GM12875 (cell line): ENCODE results near the gene CPT2.

Source experiments
- H3K4me3 ChIP-seq: one replicate; pipeline ENCODE4 v1.5.1; 2011; ENCODE audit warnings: low read depth, low read length, control low read depth
- TF ChIP-seq, protein P1 (sequence below): IDR thresholded peaks from 2 replicates; pipeline ENCODE4 v1.5.1; 2011; ENCODE audit warnings: low read depth, mild to moderate bottlenecking, control low read depth, inconsistent platforms, low read length, moderate library complexity, borderline replicate concordance; ENCODE audit not compliant: insufficient read depth

The CPT2 gene

DNA sequence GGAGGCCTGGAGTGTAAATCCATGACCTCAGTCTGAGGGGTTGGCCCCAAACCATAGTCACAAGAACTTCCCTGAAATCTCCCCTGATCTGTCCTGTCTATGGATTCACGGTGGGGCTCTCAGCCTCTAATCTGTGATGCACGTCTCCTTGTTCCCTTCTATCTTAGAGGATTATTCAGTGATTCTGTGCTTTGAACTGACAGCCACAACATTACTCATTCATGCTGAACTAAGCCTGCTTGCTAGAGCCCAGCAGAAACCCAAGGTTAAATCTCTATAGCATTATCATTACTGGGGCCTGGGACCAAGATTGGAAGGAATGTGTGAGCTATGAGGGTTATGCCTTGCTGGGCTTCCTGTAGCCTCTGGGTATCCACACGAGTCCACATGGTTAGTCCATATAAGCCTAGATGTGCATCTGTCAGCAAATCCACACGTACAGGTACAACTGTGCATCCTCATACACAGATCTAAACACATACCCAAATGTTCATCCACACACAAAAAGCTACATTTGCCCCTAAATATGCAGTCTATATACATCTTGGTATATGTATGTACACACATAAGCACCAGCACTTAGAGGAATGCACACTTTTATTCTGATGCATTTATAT is 64.1 kb downstream of the CPT2 start:
- H3K4me3 ChIP-seq = no peak overlapping the region
- TF ChIP-seq, protein P1, sequence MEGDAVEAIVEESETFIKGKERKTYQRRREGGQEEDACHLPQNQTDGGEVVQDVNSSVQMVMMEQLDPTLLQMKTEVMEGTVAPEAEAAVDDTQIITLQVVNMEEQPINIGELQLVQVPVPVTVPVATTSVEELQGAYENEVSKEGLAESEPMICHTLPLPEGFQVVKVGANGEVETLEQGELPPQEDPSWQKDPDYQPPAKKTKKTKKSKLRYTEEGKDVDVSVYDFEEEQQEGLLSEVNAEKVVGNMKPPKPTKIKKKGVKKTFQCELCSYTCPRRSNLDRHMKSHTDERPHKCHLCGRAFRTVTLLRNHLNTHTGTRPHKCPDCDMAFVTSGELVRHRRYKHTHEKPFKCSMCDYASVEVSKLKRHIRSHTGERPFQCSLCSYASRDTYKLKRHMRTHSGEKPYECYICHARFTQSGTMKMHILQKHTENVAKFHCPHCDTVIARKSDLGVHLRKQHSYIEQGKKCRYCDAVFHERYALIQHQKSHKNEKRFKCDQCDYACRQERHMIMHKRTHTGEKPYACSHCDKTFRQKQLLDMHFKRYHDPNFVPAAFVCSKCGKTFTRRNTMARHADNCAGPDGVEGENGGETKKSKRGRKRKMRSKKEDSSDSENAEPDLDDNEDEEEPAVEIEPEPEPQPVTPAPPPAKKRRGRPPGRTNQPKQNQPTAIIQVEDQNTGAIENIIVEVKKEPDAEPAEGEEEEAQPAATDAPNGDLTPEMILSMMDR = no peak

DNA sequence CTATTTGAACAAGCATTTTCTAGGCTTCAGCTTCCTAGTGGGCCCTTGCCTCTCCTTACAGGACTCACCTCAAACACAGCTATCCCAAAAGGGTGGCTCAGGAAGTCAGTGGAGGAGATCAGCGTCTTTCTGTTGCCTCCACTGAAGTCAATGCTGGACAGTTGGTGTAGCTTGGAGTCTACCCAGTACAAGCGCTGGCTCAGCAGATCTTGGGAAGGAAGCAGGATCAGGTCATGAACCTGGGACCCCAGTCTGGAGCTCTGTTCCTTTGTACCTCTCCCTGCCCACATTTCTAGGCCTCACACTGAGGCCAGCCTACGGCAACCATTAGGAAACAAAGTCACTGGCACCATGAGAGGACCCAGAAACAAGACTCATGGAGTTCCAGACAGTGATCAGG is 65.4 kb downstream of the CPT2 start:
- TF ChIP-seq, protein P1 = no peak
- H3K4me3 ChIP-seq = no peak overlapping the region
